GM21528 (cell line): ENCODE results near the gene CLDN6.

Experiments used
- ATAC-seq: cut with Tn5 transposase; IDR thresholded peaks from one replicate; pipeline ENCODE4 v1.9.1; 2021; ENCODE audit warnings: mild to moderate bottlenecking, moderate library complexity; ENCODE audit not compliant: unreplicated experiment, low FRiP score

Gene CLDN6

GRCh38 chr16:3015865-3016521 lies 2.0 kb downstream of the CLDN6 start:
- ATAC-seq = no peak

- ATAC-seq = no peak
These were observed 3.0 kb downstream of the CLDN6 start for GRCh38 chr16:3014971-3015370.

- no peak for ATAC-seq
These were observed 3.8 kb downstream of the CLDN6 start for GRCh38 chr16:3013998-3014690.

- no peak for ATAC-seq
These were observed 4.5 kb downstream of the CLDN6 start for GRCh38 chr16:3013491-3013951.

GRCh38 chr16:3012828-3013420 lies 5.1 kb downstream of the CLDN6 start, which contains the start of gene CLDN9:
CLDN9 (plus strand) TSS chr16:3012923; CDS start chr16:3013363, 440 bp downstream.
- no peak for ATAC-seq

GRCh38 chr16:3012246-3012645 lies 5.7 kb downstream of the CLDN6 start:
- no peak for ATAC-seq

GRCh38 chr16:3010510-3010909 lies 7.5 kb downstream of the CLDN6 start:
- ATAC-seq = no peak

GRCh38 chr16:3009568-3010390 lies 8.2 kb downstream of the CLDN6 start:
- ATAC-seq = no peak

- no peak for ATAC-seq
These were observed 9.3 kb downstream of the CLDN6 start for GRCh38 chr16:3008690-3009037.

- ATAC-seq = no peak
These were observed 9.9 kb downstream of the CLDN6 start for GRCh38 chr16:3007957-3008689.

GRCh38 chr16:3007059-3007956 lies 10.7 kb downstream of the CLDN6 start:
- ATAC-seq = no peak

- ATAC-seq = no peak
These were observed 13.2 kb downstream of the CLDN6 start for GRCh38 chr16:3004781-3005284.

GRCh38 chr16:3004319-3004718 lies 13.7 kb downstream of the CLDN6 start:
- ATAC-seq = peak; percentile 18

GRCh38 chr16:3003582-3004270 lies 14.3 kb downstream of the CLDN6 start:
- peak; percentile 86 for ATAC-seq

GRCh38 chr16:3001316-3001715 lies 16.7 kb downstream of the CLDN6 start:
- ATAC-seq = no peak

- no peak for ATAC-seq
These were observed 17.4 kb downstream of the CLDN6 start for GRCh38 chr16:3000540-3000939.

GRCh38 chr16:2999929-3000328 lies 18.1 kb downstream of the CLDN6 start:
- ATAC-seq = no peak

- ATAC-seq = no peak
These were observed 21.7 kb downstream of the CLDN6 start for GRCh38 chr16:2996298-2996697.
